ENCODE data around the gene TXNDC12.
A peak's percentile ranks its signal among the peaks of the same experiment; 100 is the strongest.

TXNDC12 gene

GRCh38 chr1:52059888-52060287 lies 4.9 kb upstream of the TXNDC12 start:
- TF ChIP-seq, protein P1, sequence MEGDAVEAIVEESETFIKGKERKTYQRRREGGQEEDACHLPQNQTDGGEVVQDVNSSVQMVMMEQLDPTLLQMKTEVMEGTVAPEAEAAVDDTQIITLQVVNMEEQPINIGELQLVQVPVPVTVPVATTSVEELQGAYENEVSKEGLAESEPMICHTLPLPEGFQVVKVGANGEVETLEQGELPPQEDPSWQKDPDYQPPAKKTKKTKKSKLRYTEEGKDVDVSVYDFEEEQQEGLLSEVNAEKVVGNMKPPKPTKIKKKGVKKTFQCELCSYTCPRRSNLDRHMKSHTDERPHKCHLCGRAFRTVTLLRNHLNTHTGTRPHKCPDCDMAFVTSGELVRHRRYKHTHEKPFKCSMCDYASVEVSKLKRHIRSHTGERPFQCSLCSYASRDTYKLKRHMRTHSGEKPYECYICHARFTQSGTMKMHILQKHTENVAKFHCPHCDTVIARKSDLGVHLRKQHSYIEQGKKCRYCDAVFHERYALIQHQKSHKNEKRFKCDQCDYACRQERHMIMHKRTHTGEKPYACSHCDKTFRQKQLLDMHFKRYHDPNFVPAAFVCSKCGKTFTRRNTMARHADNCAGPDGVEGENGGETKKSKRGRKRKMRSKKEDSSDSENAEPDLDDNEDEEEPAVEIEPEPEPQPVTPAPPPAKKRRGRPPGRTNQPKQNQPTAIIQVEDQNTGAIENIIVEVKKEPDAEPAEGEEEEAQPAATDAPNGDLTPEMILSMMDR (IDR thresholded peaks at IDR 0.05; ENCODE audit: low read depth, low read length), result no peak
- no peak overlapping the region for H3K4me3 ChIP-seq (ENCODE audit: low read depth, low read length)
- no peak overlapping the region for H3K27ac ChIP-seq
- no peaks in the 10 kb centered on the region for H3K9me3 ChIP-seq (ENCODE audit: severe bottlenecking)
- peaks cover 52% of the 10 kb centered on the region for H3K36me3 ChIP-seq
- DNase-seq, result no peak
- H3K27me3 ChIP-seq (ENCODE audit: insufficient read depth, low read depth, severe bottlenecking), result no peaks in the 10 kb centered on the region

- Histone ChIP-seq H3K27ac (no peak overlapping the region), H3K4me3 (ENCODE audit: low read depth, low read length) (no peak overlapping the region), H3K27me3 (ENCODE audit: insufficient read depth, low read depth, severe bottlenecking) (no peaks in the 10 kb centered on the region), H3K36me3 (peaks cover 46% of the 10 kb centered on the region), H3K9me3 (ENCODE audit: severe bottlenecking) (no peaks in the 10 kb centered on the region)
- TF ChIP-seq, protein P1 (IDR thresholded peaks at IDR 0.05; ENCODE audit: low read depth, low read length), result no peak
- no peak for DNase-seq
Observed at GRCh38 chr1:52059321-52059720, 4.3 kb upstream of the TXNDC12 start.

GRCh38 chr1:52057876-52058415 lies 3.0 kb upstream of the TXNDC12 start:
- H3K4me3 ChIP-seq (ENCODE audit: low read depth, low read length), result no peak overlapping the region

GRCh38 chr1:52057255-52057654 lies 2.3 kb upstream of the TXNDC12 start:
- no peak for DNase-seq
- H3K27ac ChIP-seq, result no peak overlapping the region; the same call in 1 of the 2 replicates
- no peaks in the 10 kb centered on the region for H3K27me3 ChIP-seq (ENCODE audit: insufficient read depth, low read depth, severe bottlenecking)
- no peaks in the 10 kb centered on the region for H3K9me3 ChIP-seq (ENCODE audit: severe bottlenecking)
- peaks cover 35% of the 10 kb centered on the region for H3K36me3 ChIP-seq
- TF ChIP-seq, protein P1 (IDR thresholded peaks at IDR 0.05; ENCODE audit: low read depth, low read length), result no peak
- peak overlapping the region; percentile 97 for H3K4me3 ChIP-seq (ENCODE audit: low read depth, low read length)

More at GRCh38 chr1:52057876-52058415, 3.0 kb upstream of the TXNDC12 start:
- Histone ChIP-seq H3K27ac (no peak overlapping the region), H3K36me3 (peaks cover 35% of the 10 kb centered on the region), H3K27me3 (ENCODE audit: insufficient read depth, low read depth, severe bottlenecking) (no peaks in the 10 kb centered on the region), H3K9me3 (ENCODE audit: severe bottlenecking) (no peaks in the 10 kb centered on the region)
- no peak for DNase-seq
- TF ChIP-seq, protein P1 (IDR thresholded peaks at IDR 0.05; ENCODE audit: low read depth, low read length), result no peak

DNA sequence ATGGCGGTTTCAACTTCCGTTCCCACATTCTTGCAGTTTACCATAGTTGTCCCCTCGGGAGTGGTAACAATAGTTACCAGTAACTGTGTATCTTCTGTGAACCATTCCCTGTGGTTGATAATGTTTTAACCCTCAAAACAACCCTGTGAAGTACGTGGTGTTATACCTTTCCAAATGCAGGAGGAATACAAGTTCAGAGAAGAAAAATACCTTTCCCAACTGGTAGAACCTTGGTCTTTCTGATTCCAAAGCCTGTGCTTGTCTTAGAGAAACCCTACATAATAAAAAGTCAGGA lies 1.9 kb upstream of the TXNDC12 start:
- H3K27ac ChIP-seq, result peak overlapping the region; percentile 92
- H3K36me3 ChIP-seq, result peaks cover 38% of the 10 kb centered on the region
- no peaks in the 10 kb centered on the region for H3K27me3 ChIP-seq (ENCODE audit: insufficient read depth, low read depth, severe bottlenecking)
- H3K4me3 ChIP-seq (ENCODE audit: low read depth, low read length), result peak overlapping the region; percentile 97
- H3K9me3 ChIP-seq (ENCODE audit: severe bottlenecking), result no peaks in the 10 kb centered on the region
- DNase-seq, result no peak
- TF ChIP-seq, protein P1 (IDR thresholded peaks at IDR 0.05; ENCODE audit: low read depth, low read length), result no peak

Data from WERI-Rb-1 (cell line).